NB4 (cell line): Measurements from ENCODE around the gene WDFY3.

ENCODE experiments used
- CTCF ChIP-seq: IDR thresholded peaks from one replicate; pipeline ENCODE4 v1.5.1; 2012; ENCODE audit warnings: low read depth, low read length
- POLR2A ChIP-seq: IDR thresholded peaks from 2 replicates; pipeline ENCODE4 v1.6.1; 2011; ENCODE audit warnings: mild to moderate bottlenecking; ENCODE audit not compliant: insufficient read length; ENCODE audit errors: extremely low read depth

DNA sequence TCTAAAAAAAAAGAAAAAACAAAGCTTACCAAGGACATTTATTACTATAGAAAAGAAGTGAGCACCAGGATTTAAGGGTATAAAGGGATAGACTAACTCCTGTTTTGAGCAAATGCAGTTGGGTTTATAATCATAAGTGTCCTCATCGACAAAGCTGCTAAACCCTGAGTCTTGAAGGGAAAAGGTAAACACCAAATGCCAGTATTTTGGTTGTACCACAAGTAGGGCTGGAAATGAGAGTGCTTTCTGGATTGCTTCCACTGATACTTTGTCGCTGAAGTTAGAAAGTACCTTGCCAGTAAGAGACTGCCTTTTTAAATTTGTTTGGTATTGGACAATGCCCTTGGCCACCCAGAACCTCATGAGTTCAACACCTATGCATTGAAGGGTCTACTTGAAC lies 53.7 kb downstream of the WDFY3 start:
- no peak for TF ChIP-seq CTCF
- TF ChIP-seq POLR2A = no peak
